ENCODE measurements around the gene DHRS4L2.
A peak's percentile ranks its signal among the peaks of the same experiment; 100 is the strongest.
"Not testable (repeated sequence)": the region's sequence is repeated elsewhere in the genome, so short reads cannot be mapped to it uniquely, and the experiment has no call there.

Gene DHRS4L2
- total RNA-seq = 12.4 to 35.1 (median 23.3) reads per million in 18 experiments

GRCh38 chr14:23988607-23989363 is at the start of gene DHRS4L2:
TSS of gene DHRS4L2 (plus strand) at chr14:23988929. CDS start at chr14:23988948, 19 bp downstream.
- DNase-seq = peak; percentile 92 to 94

DNA sequence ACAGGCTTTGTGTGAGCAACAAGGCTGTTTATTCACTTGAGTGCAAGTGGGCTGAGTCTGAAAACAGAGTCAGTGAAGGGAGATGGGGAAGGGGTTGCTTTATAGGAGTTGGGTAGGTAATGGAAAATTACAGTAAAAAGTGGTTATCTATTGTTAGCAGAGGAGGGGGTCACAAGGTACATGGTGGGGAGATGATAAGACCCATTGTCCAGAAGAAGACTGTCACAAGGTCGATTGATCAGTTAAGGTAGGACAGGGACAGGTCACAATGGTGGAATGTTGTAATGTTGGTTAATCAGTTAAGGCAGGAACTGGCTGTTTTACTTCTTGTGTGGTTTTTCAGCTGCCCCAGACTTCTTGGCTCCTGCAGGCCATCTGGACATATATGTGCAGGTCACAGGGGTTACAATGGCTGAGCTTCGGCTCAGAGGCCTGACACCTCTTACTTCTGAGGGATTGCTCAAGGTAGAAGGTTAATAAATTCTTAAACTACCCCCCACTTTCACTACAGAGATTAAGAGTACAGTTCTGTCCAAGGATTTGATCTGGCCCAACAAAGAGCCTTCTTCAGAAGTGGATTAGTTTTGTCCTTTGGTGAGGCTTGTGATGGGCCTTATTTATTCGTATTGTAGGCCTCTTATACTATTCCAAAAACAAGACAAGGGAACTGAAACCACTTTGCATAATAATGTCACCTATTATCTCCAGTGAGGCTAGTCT is 49.0 kb upstream of the DHRS4L2 start:
- DNase-seq = no peak

GRCh38 chr14:23941230-23941629 is 47.5 kb upstream of the DHRS4L2 start:
- DNase-seq = no peak

DNA sequence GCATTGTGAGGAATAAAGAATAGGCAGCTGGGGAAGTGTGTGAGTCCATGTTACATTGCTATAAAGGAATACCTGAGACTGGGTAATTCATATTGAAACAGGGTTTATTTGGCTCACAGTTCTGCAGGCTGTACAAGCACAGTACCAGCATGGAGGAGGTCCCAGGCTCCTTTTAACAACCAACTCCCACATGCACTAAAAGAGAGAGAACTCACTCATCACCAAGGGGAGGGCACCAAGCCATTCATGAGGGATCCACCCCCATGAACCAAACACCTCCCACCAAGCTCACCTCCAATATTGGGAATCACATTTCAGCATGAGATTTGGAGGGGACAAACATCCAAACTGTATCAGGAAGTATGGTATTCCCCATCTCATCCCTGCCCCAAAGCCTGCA is 47.1 kb upstream of the DHRS4L2 start:
- no peak for DNase-seq

DNA sequence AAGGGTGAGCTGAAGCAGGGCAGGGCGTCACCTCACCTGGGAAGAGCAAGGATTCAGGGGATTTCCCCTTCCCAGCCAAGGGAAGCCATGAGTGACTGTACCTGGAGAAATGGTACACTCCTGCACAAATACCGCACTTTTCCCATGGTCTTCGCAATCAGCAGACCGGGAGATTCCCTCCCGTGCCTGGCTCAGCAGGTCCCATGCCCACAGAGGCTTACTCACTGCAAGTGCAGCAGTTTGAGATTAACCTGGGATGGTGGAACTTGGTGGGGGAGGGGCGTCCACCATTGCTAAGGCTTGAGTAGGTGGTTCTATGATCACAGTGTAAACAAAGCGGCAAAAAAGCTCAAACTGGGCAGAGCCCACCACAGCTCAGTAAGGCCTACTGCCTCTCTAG is 46.1 kb upstream of the DHRS4L2 start:
- DNase-seq = no peak

GRCh38 chr14:23949069-23949468 is 39.7 kb upstream of the DHRS4L2 start:
- not testable (repeated sequence) for DNase-seq

GRCh38 chr14:23950411-23951135 is 38.2 kb upstream of the DHRS4L2 start:
- no peak for DNase-seq

DNA sequence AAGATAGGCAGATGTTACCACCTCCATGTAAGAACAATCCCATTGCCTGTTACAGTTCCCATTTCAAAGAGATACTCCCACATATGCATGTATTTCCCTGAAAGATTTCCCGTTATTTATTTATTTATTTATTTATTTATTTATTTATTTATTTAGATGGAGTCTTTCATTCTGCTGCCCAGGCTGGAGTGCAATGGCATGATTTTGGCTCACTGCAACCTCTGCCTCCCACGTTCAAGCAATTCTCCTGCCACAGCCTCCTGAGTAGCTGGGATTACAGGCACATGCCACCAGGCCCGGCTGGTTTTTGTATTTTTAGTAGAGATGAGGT is 37.6 kb upstream of the DHRS4L2 start:
- not testable (repeated sequence) for DNase-seq

DNA sequence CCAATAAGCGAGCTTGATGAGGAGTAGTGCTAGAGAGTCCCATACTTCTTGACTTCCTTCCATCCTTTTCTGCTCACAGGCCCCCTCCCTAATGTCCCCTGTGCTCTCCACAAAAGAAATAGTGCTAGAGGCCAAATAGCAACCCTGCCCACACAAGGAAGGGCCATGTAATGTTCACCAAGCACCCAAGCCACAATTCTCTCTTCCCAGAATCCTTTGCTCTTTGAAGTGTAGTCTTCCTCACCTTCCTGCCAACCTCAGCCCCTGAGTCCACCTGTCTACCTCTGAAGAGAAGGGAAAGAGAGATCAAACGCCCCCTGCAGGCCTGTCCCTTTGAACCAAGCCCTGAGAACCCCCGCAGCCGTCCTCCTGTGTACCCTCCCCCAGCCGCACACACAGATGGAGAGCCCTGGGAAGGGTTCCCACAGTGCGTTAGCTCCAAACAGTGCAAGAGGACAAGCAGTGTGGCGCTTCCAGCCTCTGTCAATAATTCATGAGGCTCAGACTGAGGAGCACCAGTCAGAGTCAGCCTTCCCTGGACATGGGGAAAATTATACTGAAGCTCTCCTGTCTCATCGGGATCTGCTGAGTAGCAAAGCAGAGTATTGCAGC is 37.0 kb upstream of the DHRS4L2 start:
- DNase-seq = no peak

- not testable (repeated sequence) for DNase-seq
These were observed 35.6 kb upstream of the DHRS4L2 start for GRCh38 chr14:23953116-23953463.

DNA sequence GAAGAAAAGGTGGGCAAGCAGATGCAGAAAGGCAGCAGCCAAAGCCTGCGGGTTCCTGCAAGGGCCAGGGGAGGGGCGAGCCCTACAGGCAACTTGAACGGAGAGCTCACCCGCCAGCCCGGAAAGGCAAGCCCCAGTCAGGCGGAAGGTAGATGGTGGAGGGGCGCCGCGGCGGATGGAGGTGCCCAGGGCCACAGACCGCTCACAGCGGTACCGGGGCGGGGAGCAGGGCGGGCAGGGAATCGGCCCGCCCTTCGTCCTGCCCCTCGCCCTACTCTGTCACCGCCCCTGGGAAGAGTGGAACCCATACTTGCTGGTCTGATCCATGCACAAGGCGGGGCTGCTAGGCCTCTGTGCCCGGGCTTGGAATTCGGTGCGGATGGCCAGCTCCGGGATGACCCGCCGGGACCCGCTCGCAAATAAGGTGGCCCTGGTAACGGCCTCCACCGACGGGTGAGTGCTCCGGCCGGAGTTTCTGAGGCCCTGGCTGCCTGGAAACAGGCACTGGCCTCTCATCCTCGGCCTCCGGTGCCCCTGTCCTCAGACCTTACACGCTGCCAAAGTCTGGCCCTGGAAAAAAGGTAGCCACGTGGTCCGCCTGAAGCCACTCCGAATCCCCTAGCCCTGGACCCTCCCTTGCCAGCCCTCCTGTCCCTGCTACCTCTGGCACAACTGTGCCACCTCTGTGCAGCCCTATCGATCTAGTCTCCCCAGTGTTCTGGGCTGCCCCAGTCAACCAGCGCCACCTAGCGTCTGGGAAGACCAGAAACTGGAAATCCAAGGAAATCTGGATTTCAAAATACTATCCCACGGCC is 35.1 kb upstream of the DHRS4L2 start, which contains the start of gene DHRS4:
DHRS4 (plus strand) TSS at position 307 of the 815 bp plus-strand sequence; CDS start at position 326, 19 bp downstream.
- peak; percentile 71 to 80 for DNase-seq

- not testable (repeated sequence) for DNase-seq
These were observed 34.5 kb upstream of the DHRS4L2 start for GRCh38 chr14:23954279-23954614.

DNA sequence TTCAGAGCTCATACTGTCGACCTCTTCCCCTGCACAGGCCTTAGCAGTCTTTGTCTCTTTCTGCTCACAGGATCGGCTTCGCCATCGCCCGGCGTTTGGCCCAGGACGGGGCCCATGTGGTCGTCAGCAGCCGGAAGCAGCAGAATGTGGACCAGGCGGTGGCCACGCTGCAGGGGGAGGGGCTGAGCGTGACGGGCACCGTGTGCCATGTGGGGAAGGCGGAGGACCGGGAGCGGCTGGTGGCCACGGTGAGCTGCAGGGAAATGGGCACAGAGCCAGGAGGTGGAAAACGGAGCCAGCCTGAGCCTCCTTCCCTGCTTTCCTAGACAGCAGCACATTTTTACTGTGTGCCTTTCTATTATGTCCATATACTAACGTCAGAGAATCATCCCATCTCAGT is 33.8 kb upstream of the DHRS4L2 start:
- not testable (repeated sequence) for DNase-seq

- not testable (repeated sequence) for DNase-seq
These were observed 32.9 kb upstream of the DHRS4L2 start for GRCh38 chr14:23955811-23956210.

DNA sequence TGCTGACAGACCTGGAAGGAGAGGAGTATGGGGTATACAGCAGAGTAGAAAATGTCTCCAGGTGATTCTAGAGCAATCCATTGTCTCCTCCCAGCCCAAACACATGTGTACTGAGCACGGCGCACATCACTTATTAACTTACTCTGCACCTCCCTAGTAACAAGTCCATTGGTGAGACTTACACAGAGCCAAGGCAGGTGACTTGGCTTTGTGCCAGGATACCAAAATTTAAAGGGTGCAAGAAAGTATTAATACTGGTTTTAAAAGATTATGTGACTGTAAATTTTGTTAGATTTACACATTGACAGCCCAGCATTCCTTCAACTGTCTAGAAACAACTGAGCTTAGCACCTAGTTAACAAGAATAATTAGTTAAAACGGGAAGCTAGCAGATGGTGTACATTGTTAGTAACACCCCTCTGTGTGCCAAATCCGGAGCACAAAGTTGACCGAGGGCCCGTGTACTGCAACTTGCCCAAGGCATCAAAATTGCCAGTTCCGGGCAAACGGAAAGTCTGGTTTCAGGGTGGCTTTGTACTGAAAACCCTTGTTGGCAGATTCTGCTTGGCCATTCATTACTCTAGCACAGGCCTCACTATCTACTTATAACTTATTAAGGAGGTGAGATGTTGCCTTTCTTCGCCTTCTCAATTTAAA is 30.7 kb upstream of the DHRS4L2 start:
- DNase-seq = not testable (repeated sequence)

DNA sequence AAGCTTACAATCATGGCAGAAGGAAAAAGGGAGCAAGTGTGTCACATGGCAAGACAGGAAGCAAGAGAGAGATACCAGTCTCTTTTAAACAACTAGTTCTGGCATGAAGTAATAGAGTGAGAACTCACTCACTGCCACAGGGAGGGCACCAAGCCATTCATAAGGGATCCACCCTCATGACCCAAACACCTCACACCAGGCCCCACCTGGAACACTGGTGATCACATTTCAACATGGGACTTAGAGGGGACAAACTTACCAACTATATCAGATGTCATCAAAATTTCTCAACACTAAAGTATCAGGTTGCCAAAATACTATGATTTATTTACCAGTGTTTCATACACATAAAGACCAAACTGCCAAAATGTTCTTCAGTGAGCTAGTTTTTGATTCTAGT is 27.8 kb upstream of the DHRS4L2 start:
- not testable (repeated sequence) for DNase-seq

DNA sequence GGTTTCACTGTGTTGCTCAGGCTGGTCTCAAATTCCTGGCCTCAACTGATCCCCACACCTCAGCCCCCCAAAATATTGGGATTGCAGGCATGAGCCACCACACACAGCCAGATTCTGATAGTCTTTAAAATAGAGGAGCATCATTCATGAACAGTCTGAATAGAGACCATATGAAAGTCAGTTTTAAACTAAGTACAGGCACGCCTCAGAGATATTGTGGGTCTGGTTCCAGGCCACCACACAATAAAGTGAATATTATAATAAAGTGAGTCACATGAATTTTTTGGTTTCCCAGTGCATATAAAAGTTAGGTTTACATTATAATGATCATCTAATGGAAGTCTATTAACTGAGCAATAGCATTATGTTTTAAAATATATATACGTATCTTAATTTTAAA is 27.0 kb upstream of the DHRS4L2 start:
- DNase-seq = not testable (repeated sequence)

DNA sequence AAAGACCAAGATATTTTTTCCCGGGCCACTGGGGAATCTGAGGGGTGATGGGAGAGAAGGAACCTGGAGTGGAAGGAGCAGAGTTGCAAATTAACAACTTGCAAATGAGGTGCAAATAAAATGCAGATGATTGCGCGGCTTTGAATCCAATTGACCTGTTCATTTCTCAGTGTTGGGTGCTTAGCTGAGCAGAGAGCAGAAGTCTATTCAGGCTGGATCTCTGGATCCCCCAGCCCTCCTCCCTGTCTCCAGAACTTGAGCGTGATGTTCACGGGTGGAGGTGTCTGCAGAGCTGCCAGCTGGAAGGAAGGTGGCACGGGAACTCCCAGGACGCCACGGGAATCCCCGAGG is 19.6 kb upstream of the DHRS4L2 start:
- DNase-seq = not testable (repeated sequence)

DNA sequence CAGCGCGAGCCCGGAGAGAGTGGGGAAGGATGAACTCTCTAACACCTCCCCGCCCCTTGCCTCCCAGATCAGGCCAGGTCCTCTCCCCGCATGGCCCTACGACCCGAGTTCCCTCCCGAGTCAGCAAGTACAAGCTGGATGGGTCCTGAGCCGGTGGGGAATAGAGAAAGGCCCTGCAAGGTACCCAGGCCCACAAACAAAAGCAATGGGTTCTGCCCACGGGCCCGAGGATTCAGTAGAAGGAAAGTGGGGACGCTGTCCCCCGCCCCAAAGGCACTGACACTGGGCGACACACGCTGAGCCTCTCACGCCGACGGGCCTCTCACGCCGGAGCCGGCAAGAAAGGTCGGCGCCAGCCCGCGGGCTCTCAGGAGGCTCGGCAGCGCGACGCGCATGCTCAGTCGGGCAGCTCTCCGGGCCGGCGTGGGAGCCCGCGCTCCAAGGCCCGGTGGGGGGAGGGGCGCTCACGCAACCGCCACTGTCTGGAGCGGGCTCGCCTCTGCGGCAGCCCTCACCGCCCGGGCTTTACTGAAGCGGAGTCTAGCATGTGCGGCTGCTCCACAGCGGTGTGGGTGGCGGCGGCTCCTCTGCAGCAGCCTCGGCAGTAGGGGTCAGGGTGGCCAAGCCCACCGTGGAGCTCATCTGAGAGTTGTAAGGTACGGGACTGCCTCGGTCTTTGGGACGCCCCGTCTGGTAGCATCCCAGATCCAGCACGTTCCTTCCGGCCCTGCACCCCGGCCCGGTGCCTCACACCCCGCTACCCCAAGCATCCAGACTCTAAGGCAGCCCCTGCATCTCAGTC is 19.0 kb upstream of the DHRS4L2 start:
- peak in 1 of 2 donors; percentile 41 for DNase-seq

DNA sequence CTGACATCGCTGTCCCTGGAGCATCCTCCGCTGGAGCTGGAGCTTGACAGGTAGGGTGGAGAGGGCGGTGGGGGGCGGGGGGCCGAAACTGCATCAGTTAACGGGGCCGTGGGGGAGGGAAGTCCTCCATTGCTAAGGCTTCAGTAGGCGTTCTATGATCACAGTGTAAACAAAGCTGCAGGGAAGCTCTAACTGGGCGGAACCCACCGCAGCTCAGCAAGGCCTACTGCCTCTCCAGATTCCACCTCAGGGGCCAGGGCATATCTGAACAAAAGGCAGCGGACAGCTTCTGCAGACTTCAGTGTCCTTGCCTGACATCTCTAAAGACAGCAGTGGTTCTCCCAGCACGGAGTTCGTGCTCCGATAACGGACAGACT is 18.5 kb upstream of the DHRS4L2 start:
- not testable (repeated sequence) for DNase-seq

DNA sequence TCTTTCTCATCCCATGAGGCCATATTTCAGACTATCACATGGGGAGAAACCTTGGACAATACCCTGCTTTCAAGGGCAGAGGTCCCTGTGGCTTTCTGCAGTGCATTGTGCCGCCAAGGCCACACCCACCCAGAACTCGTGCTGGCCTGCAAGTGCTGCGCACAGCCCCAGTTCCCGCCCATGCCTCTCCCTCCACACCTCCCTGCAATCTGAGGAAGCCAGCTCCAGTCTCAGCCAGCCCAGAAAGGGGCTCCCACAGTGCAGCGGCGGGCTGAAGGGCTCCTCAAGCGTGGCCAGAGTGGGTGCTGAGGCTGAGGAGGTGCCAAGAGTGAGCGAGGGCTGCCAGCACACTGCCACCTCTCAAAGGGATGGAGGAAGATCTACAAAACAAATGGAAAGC is 15.6 kb upstream of the DHRS4L2 start:
- peak in 1 of 2 donors; percentile 44 for DNase-seq

Measured in inflammatory macrophage (primary cell).